Measurements from ENCODE around the gene KHDC4.

DNA sequence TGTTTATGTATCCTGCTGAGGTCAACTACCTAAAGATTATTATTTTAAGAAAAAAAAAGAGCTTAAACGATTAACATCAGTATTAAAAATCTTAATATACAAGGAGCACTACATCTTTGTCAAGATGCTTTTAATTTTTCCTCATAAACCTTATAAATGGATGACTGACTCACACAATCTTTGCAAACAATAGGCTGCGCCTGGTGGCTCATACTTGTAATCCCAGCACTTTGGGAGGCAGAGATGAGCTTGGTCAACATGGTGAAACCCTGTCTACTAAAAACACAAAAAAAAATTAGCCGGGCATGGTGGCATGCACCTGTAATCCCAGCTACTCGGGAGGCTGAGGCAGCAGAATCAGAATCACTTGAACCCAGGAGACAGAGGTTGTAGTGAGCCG lies 1.7 kb downstream of the KHDC4 start:
- TF ChIP-seq EZH2 (IDR thresholded peaks at IDR 0.05) (no peak), POLR2AphosphoS5 (IDR thresholded peaks at IDR 0.05; ENCODE audit: borderline replicate concordance, low read depth, low read length) (no peak), FOXP2 (optimal IDR thresholded peaks at IDR 0.05; ENCODE audit: control extremely low read depth, extremely low read length, insufficient read depth) (no peak)
